AG10803 (cell line): ENCODE data around the gene EXOC4.

Source experiments
- DNase-seq: peaks from one replicate; pipeline ENCODE4 v3.0.0; 2010; ENCODE audit warnings: low read depth
- H3K4me3 ChIP-seq: 2 replicates; pipeline ENCODE4 v1.5.1; 2011; ENCODE audit warnings: mild to moderate bottlenecking, low read length, control low read depth
- CTCF ChIP-seq: conservative IDR thresholded peaks from 2 replicates; pipeline ENCODE4 v1.5.1; 2011; ENCODE audit warnings: mild to moderate bottlenecking, low read length, control low read depth, inconsistent platforms

EXOC4 gene

GRCh38 chr7:133646472-133647315, 393.8 kb downstream of the EXOC4 start:
- no peak for TF ChIP-seq CTCF

GRCh38 chr7:133649593-133649992, 396.7 kb downstream of the EXOC4 start:
- H3K4me3 ChIP-seq = no peak overlapping the region
- no peak for TF ChIP-seq CTCF
- peak; percentile 72 for DNase-seq

More at GRCh38 chr7:133646472-133647315, 393.8 kb downstream of the EXOC4 start:
- DNase-seq = no peak
- H3K4me3 ChIP-seq = no peak overlapping the region

- no peak for TF ChIP-seq CTCF
- peak; percentile 95 for DNase-seq
- no peak overlapping the region for H3K4me3 ChIP-seq
These were observed 397.2 kb downstream of the EXOC4 start for GRCh38 chr7:133650069-133650468.

GRCh38 chr7:133650487-133651300, 397.8 kb downstream of the EXOC4 start:
- DNase-seq = peak; percentile 50
- TF ChIP-seq CTCF = no peak
- H3K4me3 ChIP-seq = no peak overlapping the region

GRCh38 chr7:133652547-133652946, 399.7 kb downstream of the EXOC4 start:
- no peak for TF ChIP-seq CTCF
- H3K4me3 ChIP-seq = no peak overlapping the region
- DNase-seq = peak; percentile 51

GRCh38 chr7:133654547-133654946, 401.7 kb downstream of the EXOC4 start:
- TF ChIP-seq CTCF = no peak
- no peak for DNase-seq

More at GRCh38 chr7:133654547-133654946, 401.7 kb downstream of the EXOC4 start:
- no peak overlapping the region for H3K4me3 ChIP-seq
